Esophagus muscularis mucosa (tissue), 4 donors: ENCODE measurements around the gene ZMYND12. TPM values are rescaled to one million over a fixed set of nuclear protein-coding genes. Genes with fewer than 3 reads are reported as not detected.

Experiments
- DNase-seq: peaks from one replicate; pipeline ENCODE4 v3.0.0-alpha.2; 2017; ENCODE audit errors: extremely low spot score
- H3K27ac ChIP-seq, 4 donors: fragments of 200-600 bp; sonication (generic); replicated peaks in 1 of 4; 1 replicate in 3 of 4; 2 replicates in 1 of 4; pipeline ENCODE4 v1.5.1; 2016 to 2019; ENCODE audit warnings: mild to moderate bottlenecking in 1 of 4
- H3K27me3 ChIP-seq, 4 donors: fragments of 200-600 bp; sonication (generic); one replicate each; pipeline versions ENCODE4 v1.5.1 to v1.6.0; 2016 to 2019
- H3K36me3 ChIP-seq, 4 donors: fragments of 200-600 bp; sonication (generic); one replicate each; pipeline ENCODE4 v1.5.1; 2016 to 2019
- H3K4me1 ChIP-seq, 4 donors: fragments of 200-600 bp; sonication (generic); one replicate each; pipeline ENCODE4 v1.5.1; 2016 to 2019
- H3K4me3 ChIP-seq, 4 donors: fragments of 200-600 bp; sonication (generic); 1 replicate in 2 of 4; 2 replicates in 2 of 4; pipeline ENCODE4 v1.5.1; 2016 to 2019; ENCODE audit warnings: mild to moderate bottlenecking in 4 of 4, moderate library complexity in 1 of 4
- H3K9me3 ChIP-seq, 4 donors: fragments of 200-600 bp; sonication (generic); 1 replicate in 3 of 4; 2 replicates in 1 of 4; pipeline ENCODE4 v1.5.1; 2016 to 2019
- EP300 ChIP-seq: sonication (generic); formaldehyde crosslinking; IDR thresholded peaks from one replicate; pipeline ENCODE4 v1.6.1; 2017; ENCODE audit warnings: antibody characterized with exemption
- POLR2A ChIP-seq: fragments of 450-650 bp; IDR thresholded peaks from one replicate; pipeline ENCODE4 v1.6.1; 2017; ENCODE audit warnings: antibody characterized with exemption, moderate library complexity, mild to moderate bottlenecking, low read depth
- POLR2AphosphoS5 ChIP-seq, 2 donors: sonication (generic); formaldehyde crosslinking; IDR thresholded peaks; one replicate each; pipeline ENCODE4 v1.6.1; 2017; ENCODE audit warnings: antibody characterized with exemption in 2 of 2
- WGBS: methylation state at CpG from one replicate; pipeline ENCODE4 v1.1.5; 2018; 5-methylcytosine and 5-hydroxymethylcytosine counted together
- intact Hi-C: fragments of 100-400 bp; cut with DNase I; formaldehyde crosslinking; loops from one replicate; pipeline ENCODE4 v1.15.1; 2023
- small RNA-seq, 3 donors: library from RNA; depleted of rRNA; stranded (forward); fragments of <200 nt; gene quantifications; one replicate each; pipeline ENCODE3, GENCODE V24; 2016
- total RNA-seq, 4 donors: library from RNA; depleted of rRNA; stranded (reverse); fragments of >200 nt; gene quantifications; one replicate each; pipeline versions ENCODE4 v1.1.0 to v1.2.1, GENCODE V29; 2016
- TF ChIP-seq, protein P1 (sequence below), 3 experiments: fragments of 200-600 bp in 2 of 3; fragments of 450-650 bp in 1 of 3; sonication (generic) in 2 of 3; IDR thresholded peaks; one replicate each; pipeline ENCODE4 v1.5.1; 2017 to 2019; ENCODE audit warnings: antibody characterized with exemption in 3 of 3, mild to moderate bottlenecking in 2 of 3, moderate library complexity in 1 of 3

Gene ZMYND12
- total RNA-seq, 4 donors from 2014 or later: 0.23 to 1.7 (median 0.78) TPM; not detected in 1

DNA sequence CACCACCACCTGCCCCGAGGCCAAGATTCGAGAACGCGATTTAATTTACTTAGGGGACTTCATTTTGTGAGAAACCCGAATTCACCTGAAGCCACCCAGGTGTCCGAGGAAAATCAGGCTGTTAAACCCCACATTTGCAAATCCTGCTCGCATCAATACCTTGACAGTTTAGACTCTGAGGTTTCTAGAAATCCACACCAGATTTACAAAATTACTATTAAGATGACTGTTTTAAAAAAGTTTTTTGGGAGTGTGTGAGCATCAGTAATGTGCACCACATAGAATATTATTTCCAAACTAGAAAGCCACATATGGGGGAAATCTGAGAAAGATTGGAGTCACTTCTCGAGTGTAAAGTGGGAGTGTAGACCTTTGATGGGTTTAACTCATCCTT, 74.5 kb downstream of the ZMYND12 start:
- DNase-seq: no peak
- Histone ChIP-seq H3K27ac (peak overlapping the region; percentile 56 to 78 (median 74)), H3K9me3 (no peaks in the 10 kb centered on the region), H3K4me3 (peak overlapping the region; percentile 69 to 86 (median 74)), H3K36me3 (no peaks in the 10 kb centered on the region), H3K4me1 (peaks cover 12 to 28% (median 23%) of the 10 kb centered on the region in 4 donors), H3K27me3 (no peaks in the 10 kb centered on the region)
- 26% methylated on average over 8 of the region's 8 CpGs for WGBS
- no peak for TF ChIP-seq EP300
- TF ChIP-seq POLR2A: no peak
- TF ChIP-seq POLR2AphosphoS5 (IDR thresholded peaks at IDR 0.05): no peak
- TF ChIP-seq, protein P1, sequence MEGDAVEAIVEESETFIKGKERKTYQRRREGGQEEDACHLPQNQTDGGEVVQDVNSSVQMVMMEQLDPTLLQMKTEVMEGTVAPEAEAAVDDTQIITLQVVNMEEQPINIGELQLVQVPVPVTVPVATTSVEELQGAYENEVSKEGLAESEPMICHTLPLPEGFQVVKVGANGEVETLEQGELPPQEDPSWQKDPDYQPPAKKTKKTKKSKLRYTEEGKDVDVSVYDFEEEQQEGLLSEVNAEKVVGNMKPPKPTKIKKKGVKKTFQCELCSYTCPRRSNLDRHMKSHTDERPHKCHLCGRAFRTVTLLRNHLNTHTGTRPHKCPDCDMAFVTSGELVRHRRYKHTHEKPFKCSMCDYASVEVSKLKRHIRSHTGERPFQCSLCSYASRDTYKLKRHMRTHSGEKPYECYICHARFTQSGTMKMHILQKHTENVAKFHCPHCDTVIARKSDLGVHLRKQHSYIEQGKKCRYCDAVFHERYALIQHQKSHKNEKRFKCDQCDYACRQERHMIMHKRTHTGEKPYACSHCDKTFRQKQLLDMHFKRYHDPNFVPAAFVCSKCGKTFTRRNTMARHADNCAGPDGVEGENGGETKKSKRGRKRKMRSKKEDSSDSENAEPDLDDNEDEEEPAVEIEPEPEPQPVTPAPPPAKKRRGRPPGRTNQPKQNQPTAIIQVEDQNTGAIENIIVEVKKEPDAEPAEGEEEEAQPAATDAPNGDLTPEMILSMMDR (IDR thresholded peaks at IDR 0.05): no peak
- intact Hi-C loops: loop anchor here (5.0 kb wide), 1 partner anchor 76 kb away; the partner anchor contains the start of genes PPCS and ZMYND12

GRCh38 chr1:42380586-42381279, 75.1 kb downstream of the ZMYND12 start, which contains the start of gene RIMKLA:
RIMKLA (plus strand) TSS chr1:42380792; CDS start chr1:42380935, 143 bp downstream.
- DNase-seq: no peak
- peaks cover 12 to 28% (median 23%) of the 10 kb centered on the region in 4 donors for H3K4me1 ChIP-seq
- intact Hi-C loops: loop anchor here (5.0 kb wide), 1 partner anchor 77 kb away; the partner anchor contains the start of genes PPCS and ZMYND12
- no peaks in the 10 kb centered on the region for H3K27me3 ChIP-seq
- TF ChIP-seq POLR2AphosphoS5 (IDR thresholded peaks at IDR 0.05) (peak in 1 of 2 donors; percentile 22), POLR2A (no peak), EP300 (no peak)
- TF ChIP-seq, protein P1 (IDR thresholded peaks at IDR 0.05): peak in 1 of 3 experiments; percentile 5
- no peaks in the 10 kb centered on the region for H3K9me3 ChIP-seq
- no peaks in the 10 kb centered on the region for H3K36me3 ChIP-seq
- WGBS: 0% methylated on average over 5 of the region's 101 CpGs
- H3K4me3 ChIP-seq: peak within 1 kb of the TSS; percentile 69 to 86 (median 74)
- peak within 1 kb of the TSS; percentile 56 to 78 (median 74) for H3K27ac ChIP-seq

Small RNA genes lying within 50 kb of the gene (small RNA-seq; reads per million reads assigned to genes)
- gene TMSB4XP1: 0 reads per million in 3 donors

Other genes starting within 250 kb of the ZMYND12 start
- gene FOXJ3, start 120.8 kb downstream of the ZMYND12 start, total RNA-seq: 10 to 100 TPM; 34.5 to 40.0 (median 36.1) TPM
- gene RIMKLA, start 75.2 kb downstream of the ZMYND12 start, total RNA-seq: 1 to 10 TPM; 1.8 to 5.3 (median 3.4) TPM
- 100 to 1,000 TPM in 2 of 4 donors, 10 to 100 TPM in 2; 59.1 to 105 (median 90.6) TPM for gene PPCS, start 521 bp upstream of the ZMYND12 start, total RNA-seq
- 1 to 10 TPM in 3 of 4 donors, under 1 TPM in 1; 0.99 to 4.1 (median 1.7) TPM for gene CCDC30, start 7.3 kb upstream of the ZMYND12 start, total RNA-seq
- 10 to 100 TPM; 12.5 to 17.2 (median 15.0) TPM for gene PPIH, start 202.4 kb upstream of the ZMYND12 start, total RNA-seq
- 100 to 1,000 TPM; 778 to 889 (median 812) TPM for gene YBX1, start 226.4 kb upstream of the ZMYND12 start, total RNA-seq